Measurements from ENCODE around the gene IL6ST.
"Not testable (repeated sequence)": the region's sequence is repeated elsewhere in the genome, so short reads cannot be mapped to it uniquely, and the experiment has no call there.

The IL6ST gene

GRCh38 chr5:55994495-55994997, at the start of gene IL6ST:
Gene IL6ST, minus strand, starts transcription at chr5:55994963. Its CDS starts 18,685 bp downstream, at chr5:55976278.
- DNase-seq: no peak

- no peak for DNase-seq
These were observed 45.2 kb upstream of the IL6ST start for GRCh38 chr5:56039985-56040384.

GRCh38 chr5:56038206-56038605, 43.4 kb upstream of the IL6ST start:
- not testable (repeated sequence) for DNase-seq

GRCh38 chr5:56037531-56038010, 42.8 kb upstream of the IL6ST start:
- DNase-seq: no peak

GRCh38 chr5:56035394-56035793, 40.6 kb upstream of the IL6ST start:
- DNase-seq: not testable (repeated sequence)

GRCh38 chr5:56029871-56030630, 35.3 kb upstream of the IL6ST start:
- not testable (repeated sequence) for DNase-seq

- no peak for DNase-seq
These were observed 34.7 kb upstream of the IL6ST start for GRCh38 chr5:56029457-56029856.

GRCh38 chr5:56028708-56029107, 33.9 kb upstream of the IL6ST start:
- DNase-seq: no peak

- DNase-seq: no peak
These were observed 32.1 kb upstream of the IL6ST start for GRCh38 chr5:56026863-56027300.

GRCh38 chr5:56025151-56025885, 30.6 kb upstream of the IL6ST start:
- DNase-seq: no peak

GRCh38 chr5:56024810-56025150, 30.0 kb upstream of the IL6ST start:
- DNase-seq: no peak

GRCh38 chr5:56023296-56023695, 28.5 kb upstream of the IL6ST start:
- no peak for DNase-seq

- DNase-seq: no peak
These were observed 24.8 kb upstream of the IL6ST start for GRCh38 chr5:56019306-56020272.

- DNase-seq: no peak
These were observed 24.1 kb upstream of the IL6ST start for GRCh38 chr5:56018832-56019231.

GRCh38 chr5:56014701-56015100, 19.9 kb upstream of the IL6ST start:
- DNase-seq: not testable (repeated sequence)

GRCh38 chr5:56013939-56014338, 19.2 kb upstream of the IL6ST start:
- DNase-seq: not testable (repeated sequence)

GRCh38 chr5:56012281-56012963, 17.7 kb upstream of the IL6ST start:
- no peak for DNase-seq

GRCh38 chr5:56011835-56012234, 17.1 kb upstream of the IL6ST start:
- DNase-seq: no peak

GRCh38 chr5:56010431-56010830, 15.7 kb upstream of the IL6ST start:
- no peak for DNase-seq

- no peak for DNase-seq
These were observed 11.8 kb upstream of the IL6ST start for GRCh38 chr5:56006600-56006999.

- no peak for DNase-seq
These were observed 11.3 kb upstream of the IL6ST start for GRCh38 chr5:56006094-56006493.

- DNase-seq: no peak
These were observed 10.1 kb upstream of the IL6ST start for GRCh38 chr5:56004874-56005273.

Measured in NCI-H774 (cell line).